CD4-positive, alpha-beta T cell treated with Interleukin-21 for 1 hour (primary cell): ENCODE data around the gene CISD3.

Source experiments
- DNase-seq: peaks from one replicate; pipeline ENCODE4 v3.0.0-alpha.2; 2020

CISD3 gene

DNA sequence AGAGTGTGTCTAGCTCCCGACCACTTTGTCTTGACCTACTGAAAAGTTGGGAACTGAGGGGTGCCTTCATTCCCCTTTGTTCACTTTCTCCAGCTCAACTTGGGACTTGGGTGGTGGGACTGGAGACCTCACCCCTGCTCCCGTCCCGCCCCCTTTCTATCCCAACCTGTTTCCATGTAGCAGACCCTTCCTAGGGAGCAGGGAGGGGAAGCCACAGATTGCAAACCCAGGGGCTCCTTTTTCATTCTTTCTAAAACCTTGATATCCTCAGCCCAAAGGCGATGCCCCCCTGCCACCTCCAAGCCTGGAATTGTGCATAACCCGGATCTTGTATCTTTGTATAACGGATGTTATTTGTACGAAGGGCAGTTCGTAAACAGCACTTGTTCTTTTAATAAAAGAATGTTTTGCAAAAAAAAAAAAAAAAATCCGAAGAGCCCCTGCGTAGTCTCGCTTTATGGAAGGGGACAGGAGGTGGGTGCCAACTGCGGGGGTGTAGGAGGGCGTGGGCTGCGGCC, 714 bp upstream of the CISD3 start:
- DNase-seq = no peak

DNA sequence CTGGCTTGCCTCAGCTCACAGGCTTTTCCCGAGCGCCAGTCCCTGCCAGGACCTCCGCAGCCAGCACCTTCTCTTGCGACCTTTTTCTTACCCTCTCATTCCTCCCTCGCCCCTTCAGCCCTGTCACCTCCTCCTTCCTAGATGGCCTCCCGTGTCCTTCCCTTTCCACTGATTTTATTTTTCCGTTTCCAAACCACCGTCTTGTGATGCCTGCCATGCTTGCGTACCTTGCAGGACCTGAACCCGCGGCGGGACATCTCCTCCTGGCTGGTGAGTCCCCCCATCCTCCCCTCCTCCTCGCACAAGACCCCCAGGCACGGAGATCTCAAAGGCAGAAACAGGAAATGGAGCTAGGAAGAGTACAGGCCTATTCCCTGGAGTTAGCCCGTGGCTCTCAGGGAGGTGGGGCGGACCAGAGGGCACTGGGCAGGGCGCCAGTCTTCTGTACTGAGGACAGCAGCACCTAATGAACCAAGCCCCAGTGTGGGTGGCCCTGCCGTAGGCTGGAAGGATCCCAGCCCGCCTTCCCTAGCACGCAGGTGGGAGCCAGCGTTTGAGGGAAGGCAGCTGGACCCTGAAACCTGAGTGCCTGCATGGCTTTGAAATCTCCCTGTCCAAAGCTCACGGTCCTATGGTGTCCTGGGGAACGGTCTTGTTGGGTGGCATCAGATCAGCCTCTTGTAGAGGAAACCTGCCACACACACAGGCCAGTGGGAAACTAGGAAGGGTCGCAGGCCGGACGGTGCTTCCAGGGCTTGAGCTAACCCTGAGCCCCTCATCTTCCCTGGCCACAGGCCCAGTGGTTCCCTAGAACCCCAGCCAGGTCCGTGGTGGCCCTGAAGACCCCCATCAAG, 612 bp downstream of the CISD3 start:
- DNase-seq = no peak

DNA sequence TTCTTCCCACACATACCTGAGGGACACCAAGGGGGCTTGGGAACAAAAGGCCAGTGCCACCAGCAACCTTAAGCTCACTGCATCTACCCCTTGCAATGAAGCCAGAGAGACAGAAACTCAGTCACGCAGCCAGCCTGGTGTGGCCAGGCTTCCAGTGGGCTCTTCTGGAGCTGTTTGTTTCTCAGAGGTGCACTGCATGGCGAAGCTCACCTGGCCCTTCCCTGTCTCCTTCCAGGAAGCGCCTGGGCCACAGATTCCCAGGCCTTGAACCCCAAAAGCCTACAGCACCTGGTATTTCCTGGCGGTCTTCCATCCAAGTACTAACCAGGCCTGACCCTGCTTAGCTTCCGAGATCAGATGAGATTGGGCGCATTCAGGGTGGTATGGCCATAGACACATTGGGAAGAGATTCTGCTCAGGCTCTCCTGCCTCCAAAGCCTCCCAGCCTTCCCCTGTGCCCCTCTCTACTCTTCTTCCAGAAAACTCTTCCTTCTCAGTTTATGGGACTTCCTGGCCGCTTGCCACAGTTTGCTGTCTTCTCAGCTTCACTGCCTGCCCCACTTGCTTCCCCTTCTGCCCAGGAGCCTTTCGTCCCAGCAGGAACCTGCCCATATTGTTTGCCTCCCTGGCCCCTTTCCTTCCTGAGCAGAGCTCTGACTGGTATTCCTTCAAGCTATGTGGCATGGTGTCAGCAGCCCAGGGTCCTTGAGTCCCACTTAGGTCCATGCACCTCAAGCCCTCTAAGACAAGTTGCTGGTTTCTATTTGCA, 1.6 kb downstream of the CISD3 start:
- DNase-seq = no peak

DNA sequence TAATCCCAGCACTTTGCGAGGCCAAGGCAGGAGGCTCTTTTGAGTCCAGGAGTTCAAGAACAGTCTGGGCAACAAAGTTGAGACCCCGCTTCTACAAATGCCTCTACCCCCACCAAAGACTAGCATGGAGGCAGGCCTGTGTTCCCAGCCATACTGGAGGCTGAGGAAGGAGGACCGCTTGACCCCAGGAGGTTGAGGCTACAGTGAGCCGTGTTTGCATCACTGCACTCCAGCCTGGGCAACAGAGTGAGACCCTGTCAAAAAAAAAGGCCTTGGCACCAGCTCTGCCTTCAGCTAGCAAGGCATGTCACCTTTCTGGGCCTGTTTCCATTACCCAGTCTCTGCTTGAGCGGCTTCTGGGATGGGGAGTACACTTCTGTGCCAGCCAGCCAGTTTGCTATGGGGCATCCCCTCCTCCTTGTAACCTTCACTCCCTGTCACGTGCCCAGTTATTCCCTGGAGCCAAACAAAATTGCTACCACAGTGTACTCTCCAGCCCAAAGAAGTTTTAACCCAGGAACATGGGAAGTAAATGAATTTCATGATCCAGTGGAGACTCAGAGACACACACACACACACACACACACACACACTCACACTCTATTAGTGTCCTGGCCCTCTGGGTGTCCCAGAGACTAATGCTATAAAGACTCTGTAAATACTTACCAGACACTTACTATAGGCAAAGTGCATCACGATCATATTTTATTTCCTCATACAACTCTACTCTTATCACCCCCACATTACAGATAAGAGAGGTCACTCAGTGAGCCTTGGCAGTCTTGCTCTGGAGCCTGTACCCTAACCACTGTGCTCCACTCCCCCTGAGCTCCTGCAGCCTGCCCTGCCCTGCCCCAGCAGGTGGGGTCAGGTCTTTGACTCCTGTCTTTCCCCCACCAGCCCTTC, 2.5 kb downstream of the CISD3 start:
- no peak for DNase-seq

DNA sequence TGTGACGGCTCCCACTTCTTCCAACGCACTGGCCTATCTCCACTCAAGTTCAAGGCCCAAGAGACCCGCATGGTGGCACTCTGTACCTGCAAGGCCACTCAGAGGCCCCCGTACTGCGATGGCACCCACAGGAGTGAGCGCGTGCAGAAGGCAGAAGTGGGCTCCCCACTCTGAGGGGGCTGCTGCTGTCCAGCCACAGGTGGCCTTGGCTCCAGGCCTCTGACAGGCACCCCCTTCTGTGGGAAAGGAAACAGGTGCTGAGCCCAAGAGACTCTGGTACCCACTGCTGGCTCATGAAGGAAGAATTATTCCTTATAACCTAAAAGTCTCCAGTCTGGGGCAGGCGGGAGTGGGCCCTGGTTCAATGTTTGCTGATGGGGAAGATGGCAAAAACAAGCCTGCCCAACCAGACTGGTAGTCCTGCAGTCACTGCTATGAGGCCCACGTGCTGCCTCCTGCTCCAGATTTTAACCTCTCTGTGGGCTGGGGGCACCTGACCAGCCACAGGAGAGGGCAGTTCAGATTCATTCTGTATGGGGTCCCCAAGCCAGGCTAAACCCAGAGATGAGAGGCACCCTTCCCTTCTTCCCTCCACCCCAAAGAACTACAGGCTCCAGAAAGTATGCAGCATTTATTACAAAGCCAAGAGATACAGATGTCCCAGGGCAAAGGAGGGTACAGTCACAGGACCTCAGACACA, 3.3 kb downstream of the CISD3 start:
- DNase-seq = no peak

DNA sequence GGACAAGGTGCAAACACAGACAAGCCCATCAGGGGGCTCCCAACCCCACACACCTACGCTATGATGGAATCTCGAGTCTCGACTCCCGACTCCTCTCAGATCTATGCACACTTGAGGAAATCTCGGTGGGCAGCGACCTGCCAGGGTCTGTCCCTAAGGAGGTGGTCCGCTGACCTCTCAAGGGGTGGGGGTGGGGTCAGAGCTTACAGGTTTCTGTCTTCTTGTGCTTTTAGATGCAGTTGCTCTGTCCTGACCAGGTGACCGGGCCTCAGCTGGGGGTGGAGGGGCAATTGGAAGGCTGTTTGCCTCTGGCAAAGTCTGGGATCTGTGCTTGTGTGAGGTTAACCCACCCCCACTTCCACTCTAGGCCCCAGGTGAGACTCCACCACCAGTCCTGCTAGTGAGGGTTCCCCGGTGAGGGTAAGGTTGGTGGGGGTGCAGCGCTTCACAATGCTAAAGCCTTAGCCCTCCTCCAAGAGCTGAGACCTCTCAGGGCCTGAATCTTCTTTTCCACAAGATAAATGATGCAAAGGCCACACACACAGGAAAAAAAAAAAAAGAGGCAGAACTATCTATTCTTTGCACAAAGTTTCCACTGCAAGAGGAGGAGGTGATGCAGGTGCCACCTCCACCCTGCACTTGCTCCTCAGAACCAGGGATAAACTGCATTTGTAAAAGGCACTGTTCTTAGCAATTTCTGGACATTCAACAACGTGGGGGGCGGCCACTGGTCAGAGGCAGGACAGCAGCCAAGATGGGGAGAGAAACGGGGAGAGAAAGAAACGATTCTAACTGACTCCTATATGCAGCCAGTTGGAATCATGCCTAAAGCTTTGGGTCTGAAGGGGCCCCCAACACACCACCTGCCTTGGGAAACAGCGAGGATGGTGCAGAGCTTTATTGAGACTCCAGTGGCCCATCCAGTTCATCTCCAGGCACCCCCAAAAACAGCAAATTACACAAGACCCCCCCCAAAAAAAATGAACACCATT, 4.1 kb downstream of the CISD3 start:
- DNase-seq = no peak

DNA sequence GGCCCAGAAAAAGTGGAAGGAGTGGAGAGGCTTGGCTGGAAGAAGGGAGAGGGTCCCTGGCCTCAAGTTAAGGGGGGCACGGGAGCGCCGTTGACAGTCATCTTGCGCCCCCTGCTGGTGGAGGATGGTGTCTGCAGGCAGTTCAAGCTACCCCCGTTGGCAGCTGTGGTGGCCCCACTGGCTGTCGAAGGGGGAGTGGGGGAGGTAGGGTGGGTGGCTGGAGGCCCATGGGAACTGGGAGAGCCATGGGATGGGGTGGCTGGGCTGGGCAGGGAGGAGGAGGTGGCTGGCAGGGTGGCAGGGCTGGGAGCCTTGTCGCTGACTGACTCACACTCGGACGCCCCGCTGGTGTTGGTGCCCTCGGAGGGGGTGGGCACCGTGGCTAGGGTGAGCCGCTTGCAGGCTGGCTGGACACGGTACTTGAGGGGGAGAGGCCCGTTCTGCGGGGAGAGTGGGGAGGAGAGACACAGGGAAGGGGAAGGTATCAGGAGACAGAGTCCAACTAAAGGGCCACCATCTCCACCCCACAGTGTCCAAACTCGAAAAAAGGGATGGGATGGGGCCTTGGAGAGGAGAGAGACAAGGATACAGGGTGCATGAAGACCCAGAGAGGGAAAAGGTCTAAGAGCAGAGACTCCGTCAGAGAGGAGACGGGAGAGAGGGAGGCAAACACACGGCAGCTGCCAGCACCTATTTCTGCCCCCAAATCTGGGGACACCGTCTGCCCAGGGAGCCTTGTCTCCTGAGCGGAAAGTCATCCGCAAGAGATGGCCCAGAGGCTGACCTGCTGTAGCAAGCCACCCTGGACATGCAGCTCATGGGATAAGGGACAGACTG, 5.2 kb downstream of the CISD3 start:
- peak; percentile 70 for DNase-seq

DNA sequence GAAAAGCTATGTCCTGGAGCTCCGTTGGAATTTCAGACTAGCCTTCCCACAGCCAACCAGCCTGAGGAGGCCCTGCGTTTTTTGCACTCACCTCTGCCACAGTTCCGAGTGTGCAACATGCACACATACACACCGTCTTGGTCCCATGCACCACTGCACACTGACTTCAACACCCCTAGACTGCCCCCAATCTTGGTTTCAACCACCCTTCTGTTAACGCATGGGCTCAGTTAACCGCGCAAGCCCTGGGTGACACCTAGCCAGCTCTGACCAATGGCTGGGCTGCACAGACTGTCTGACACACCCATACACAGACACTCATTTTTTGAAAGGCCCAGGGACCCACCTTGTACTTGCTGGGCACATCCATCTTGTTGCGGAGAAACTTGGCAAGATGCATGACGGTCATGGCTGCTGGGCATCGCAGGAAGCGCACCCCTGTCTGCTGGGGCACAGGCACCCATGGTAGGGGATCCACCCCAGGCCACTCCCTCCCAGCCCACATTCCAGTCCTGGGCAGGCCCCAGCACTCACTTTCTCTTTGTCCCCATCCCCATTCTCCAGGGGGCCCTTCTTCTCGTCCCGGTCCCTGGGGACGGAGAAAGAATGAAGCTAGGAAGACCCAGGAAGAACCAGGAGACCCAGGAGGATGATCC, 8.0 kb downstream of the CISD3 start:
- DNase-seq = no peak

DNA sequence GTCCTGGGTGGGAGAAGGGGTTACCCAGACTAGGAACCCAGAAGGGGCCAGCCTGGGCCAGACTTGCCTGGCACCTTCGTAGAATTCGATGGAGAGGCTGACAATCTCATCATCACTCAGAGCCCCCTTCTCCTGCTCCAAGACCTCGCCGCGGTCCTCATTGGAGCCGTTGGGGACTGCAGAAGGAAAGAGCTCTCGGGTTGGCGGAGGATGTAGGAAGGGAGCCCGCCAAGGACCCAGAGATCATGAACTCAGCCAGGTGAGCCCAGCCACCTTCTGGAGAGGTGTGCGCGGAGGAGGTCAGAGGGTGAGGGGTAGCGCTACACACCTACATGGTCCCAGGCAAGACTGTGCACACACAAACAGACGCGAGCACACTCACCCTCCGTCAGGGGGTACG, 8.5 kb downstream of the CISD3 start:
- no peak for DNase-seq

DNA sequence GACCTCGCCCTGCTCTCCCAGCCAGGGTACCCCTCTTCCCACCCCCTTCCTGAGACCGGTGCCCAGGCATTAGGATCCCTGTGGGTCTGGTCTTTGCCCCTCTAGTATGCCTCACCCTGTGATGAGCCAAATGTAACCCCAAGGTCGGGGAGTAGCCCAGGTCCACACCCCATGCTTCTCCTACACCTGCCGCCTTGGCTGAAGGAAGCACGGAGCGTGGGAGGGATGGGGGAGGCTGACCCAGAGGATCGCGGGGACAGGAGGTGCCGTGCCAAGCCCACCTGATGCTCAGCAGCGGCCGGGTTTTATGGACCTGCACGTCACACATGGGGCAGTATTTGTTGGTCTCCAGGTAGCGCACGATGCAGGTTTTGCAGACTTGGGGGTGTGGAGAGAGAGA, 9.2 kb downstream of the CISD3 start:
- DNase-seq = no peak

DNA sequence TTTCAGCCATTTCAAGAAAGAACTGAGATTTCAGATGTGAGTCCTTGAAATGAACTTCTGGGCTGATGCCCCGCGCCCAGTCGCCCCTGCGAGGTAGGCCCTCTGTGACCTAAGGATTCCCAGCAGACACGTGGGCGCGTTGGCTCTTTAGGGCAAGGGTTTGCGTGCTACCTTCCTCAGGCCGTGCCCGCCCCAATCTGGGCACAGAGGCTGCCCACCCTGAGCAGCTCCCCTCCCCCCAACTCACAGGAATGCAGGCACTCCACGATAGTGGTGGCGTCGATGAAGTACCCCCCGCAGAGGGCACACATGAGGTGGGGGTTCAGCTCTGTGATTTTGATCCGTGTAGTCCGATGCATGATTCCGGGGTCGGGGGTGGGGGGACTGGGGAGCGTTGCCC, 9.9 kb downstream of the CISD3 start:
- DNase-seq = no peak

DNA sequence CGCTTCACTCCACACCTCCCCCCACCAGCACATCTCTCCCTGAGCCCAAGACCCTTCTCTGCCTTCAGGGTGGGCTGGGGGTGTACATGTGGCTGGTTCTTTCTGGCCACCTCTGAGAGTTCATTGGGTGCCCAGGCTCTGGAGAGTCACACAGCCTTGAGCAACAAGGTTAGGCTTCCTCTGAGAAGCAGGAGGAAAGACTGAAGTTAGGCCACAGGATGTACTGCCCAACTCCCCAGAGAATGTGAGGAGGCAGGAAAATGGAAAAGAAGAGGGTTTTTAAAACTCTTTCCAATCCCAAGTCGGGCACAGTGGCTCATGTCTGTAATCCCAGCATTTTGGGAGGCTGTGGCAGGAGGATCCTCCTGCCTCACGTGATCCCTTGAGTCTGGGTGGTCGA, 10.7 kb downstream of the CISD3 start:
- no peak for DNase-seq

DNA sequence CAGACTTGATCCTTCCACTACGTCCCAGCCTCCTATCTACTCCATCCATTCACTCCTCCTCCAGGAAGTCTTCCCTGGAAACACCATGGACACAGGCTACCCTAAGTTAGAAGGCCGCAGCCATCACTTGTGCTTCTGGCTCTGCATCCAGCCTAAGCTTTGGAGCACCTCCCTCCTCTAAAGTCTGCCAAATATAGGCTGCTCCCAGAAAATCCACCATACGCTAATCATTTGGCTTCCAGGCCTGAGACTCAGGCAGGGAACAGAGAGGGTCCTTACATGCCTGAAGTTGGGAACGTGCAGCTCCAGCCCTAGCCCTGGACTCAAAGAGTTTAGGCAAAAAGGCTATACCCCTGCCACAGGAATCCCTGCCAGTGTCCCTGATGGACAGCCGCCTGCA, 11.3 kb downstream of the CISD3 start:
- no peak for DNase-seq

DNA sequence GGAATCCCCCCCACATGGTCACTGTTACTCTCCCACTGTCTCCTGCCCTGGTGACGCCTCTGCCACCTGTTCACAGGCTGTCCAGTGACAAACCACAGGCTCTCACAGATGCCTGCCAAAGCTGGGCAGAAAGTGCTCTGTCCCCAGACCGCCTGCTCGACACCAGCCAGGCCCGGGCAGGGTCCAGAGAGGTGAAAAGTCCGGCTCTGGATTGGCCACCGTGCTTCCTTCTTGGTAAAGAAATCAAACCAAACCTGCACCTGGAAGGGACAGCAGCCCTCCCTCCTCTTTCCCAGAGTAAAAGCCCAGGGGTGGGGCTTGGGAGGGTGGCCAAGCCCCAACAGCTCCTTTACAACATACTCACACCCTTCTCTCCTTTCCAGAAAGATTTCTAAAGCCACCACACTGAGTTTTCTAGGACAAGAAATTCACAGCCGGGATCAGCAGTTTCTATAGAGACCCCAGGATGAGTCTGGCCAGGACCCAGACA, 11.8 kb downstream of the CISD3 start:
- no peak for DNase-seq

DNA sequence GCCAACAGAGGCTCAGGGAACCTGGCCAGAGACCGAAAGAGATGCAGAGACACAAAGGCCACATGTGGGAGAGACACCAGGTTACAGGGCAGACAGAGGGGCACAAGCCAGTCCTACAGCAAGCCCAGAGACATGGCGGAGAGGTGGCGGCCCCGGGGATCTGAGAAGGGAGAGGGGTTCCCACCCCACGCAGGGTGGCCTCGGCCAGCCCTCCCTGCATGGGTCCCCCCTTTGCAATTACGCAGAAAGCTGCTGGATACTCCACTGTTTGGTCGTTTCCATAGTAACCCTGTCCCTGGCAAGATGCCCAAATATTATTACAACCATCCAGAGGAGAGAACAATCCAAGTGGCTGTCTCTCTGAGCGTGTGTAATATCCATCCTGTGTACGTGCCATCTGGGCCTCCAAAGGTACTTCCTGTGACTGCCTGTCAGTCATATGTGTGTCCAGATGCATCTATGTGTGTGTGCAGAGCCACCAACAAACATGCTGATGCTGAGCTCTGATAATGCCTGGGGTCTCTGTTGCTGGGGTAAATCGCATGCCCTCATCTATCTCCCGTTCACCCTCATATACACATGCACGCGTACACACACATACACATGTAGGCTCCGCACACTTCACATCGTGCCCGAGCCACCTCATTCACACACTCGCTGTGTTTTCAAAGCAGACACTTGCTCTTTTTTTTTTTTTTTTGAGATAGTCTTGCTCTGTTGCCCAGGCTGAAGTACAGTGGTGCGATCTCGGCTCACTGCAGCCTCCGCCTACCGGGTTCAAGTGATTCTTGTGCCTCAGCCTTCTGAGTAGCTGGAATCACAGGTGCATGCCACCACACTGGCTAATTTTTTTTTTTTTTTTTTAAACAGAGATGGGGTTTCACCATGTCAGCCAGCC, 12.5 kb downstream of the CISD3 start:
- DNase-seq = no peak

DNA sequence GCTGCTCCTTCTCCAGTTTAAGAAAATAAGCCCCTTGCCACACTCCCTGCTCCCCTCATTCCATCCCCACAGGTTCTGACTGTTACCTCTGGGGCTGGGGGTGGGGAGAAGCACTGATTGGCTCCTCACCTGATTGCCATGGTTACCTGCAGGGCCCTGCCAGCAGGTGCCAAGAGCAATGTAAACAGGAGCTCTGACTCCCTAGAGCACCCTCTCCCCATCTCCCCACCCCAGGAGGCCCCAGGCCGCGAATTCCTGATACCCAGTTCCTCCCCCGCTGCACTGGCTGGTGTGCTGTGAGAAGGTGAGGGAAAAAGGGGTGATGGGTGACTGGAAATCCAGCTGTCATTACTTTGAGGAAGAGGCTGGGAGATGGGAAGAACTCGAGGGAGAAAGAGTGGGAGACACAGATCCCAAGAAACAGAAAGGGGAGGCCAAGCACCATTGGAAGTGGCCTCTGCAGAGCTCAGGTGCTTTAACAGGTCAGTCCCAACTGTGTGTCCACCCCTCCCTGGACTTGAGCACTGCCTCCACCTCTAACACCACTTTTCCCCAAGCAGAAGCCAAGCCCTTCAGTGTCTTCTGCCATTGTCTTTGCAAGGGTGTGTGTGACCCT, 13.5 kb downstream of the CISD3 start:
- DNase-seq = no peak

DNA sequence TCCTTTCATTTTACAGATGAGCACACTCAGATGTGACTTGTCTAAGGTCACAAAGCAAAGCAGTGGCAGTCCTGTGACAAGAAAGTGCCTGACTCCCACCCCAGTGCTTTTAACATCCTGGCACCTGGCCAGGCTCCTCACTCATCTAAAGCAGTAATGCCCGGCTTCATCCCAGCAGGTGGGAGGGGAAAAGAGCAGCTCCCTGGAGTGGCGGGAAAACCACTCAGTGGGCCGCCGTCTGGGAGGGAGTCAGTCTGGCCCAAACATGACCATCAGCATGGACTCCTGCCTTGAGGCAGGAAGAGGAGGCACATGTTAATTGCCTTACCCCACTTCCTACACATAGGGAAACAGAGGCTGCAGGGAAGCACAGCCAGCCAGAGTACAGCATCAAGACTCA, 15.4 kb downstream of the CISD3 start:
- no peak for DNase-seq
